Hematopoietic multipotent progenitor cell treated with erythropoietin and hydrocortisone succinate and interleukin-3 and kit ligand, for 6 days (in vitro differentiated cells): Measurements from ENCODE around the gene UGGT2.
"Not testable (repeated sequence)": the region's sequence is repeated elsewhere in the genome, so short reads cannot be mapped to it uniquely, and the experiment has no call there.

Experiments
- DNase-seq: peaks from one replicate; pipeline ENCODE4 v3.0.0-alpha.2; 2015

UGGT2 gene

GRCh38 chr13:96053003-96053703 is at the start of gene UGGT2:
Gene UGGT2 (minus strand): TSS chr13:96053401. CDS start chr13:96053312, 89 bp downstream.
- peak; percentile 93 for DNase-seq

GRCh38 chr13:96100457-96101220 is 47.4 kb upstream of the UGGT2 start:
- no peak for DNase-seq

- DNase-seq: no peak
Observed at GRCh38 chr13:96093296-96094006, 40.2 kb upstream of the UGGT2 start.

- no peak for DNase-seq
Observed at GRCh38 chr13:96091164-96092117, 38.2 kb upstream of the UGGT2 start.

- DNase-seq: peak; percentile 17
Observed at GRCh38 chr13:96090240-96091101, 37.3 kb upstream of the UGGT2 start.

GRCh38 chr13:96089749-96090239 is 36.6 kb upstream of the UGGT2 start, which contains the start of gene HS6ST3:
Gene HS6ST3 (plus strand): TSS chr13:96090107.
- peak; percentile 22 for DNase-seq

GRCh38 chr13:96089139-96089538 is 35.9 kb upstream of the UGGT2 start:
- no peak for DNase-seq

- no peak for DNase-seq
Observed at GRCh38 chr13:96086736-96087135, 33.5 kb upstream of the UGGT2 start.

- no peak for DNase-seq
Observed at GRCh38 chr13:96082640-96083039, 29.4 kb upstream of the UGGT2 start.

GRCh38 chr13:96081888-96082287 is 28.7 kb upstream of the UGGT2 start:
- no peak for DNase-seq

GRCh38 chr13:96080676-96081075 is 27.5 kb upstream of the UGGT2 start:
- no peak for DNase-seq

- peak; percentile 59 for DNase-seq
Observed at GRCh38 chr13:96075953-96076543, 22.8 kb upstream of the UGGT2 start.

GRCh38 chr13:96072392-96072791 is 19.2 kb upstream of the UGGT2 start:
- DNase-seq: no peak

- DNase-seq: no peak
Observed at GRCh38 chr13:96071504-96071903, 18.3 kb upstream of the UGGT2 start.

GRCh38 chr13:96068729-96069128 is 15.5 kb upstream of the UGGT2 start:
- no peak for DNase-seq

GRCh38 chr13:96065849-96066248 is 12.6 kb upstream of the UGGT2 start:
- DNase-seq: no peak

GRCh38 chr13:96052656-96053002 is 572 bp downstream of the UGGT2 start:
- peak; percentile 75 for DNase-seq

- DNase-seq: not testable (repeated sequence)
Observed at GRCh38 chr13:96051946-96052345, 1.3 kb downstream of the UGGT2 start.

- DNase-seq: not testable (repeated sequence)
Observed at GRCh38 chr13:96051491-96051890, 1.7 kb downstream of the UGGT2 start.

- not testable (repeated sequence) for DNase-seq
Observed at GRCh38 chr13:96050955-96051354, 2.2 kb downstream of the UGGT2 start.
